GM04504 (cell line): ENCODE measurements around the gene UBE2V1.
"Not testable (repeated sequence)": the region's sequence is repeated elsewhere in the genome, so short reads cannot be mapped to it uniquely, and the experiment has no call there.

Experiments used
- DNase-seq: peaks from one replicate; pipeline ENCODE4 v3.0.0-alpha.2; 2012; ENCODE audit warnings: low read depth

The UBE2V1 gene

GRCh38 chr20:50137702-50138101, 24.8 kb upstream of the UBE2V1 start:
- DNase-seq: not testable (repeated sequence)

DNA sequence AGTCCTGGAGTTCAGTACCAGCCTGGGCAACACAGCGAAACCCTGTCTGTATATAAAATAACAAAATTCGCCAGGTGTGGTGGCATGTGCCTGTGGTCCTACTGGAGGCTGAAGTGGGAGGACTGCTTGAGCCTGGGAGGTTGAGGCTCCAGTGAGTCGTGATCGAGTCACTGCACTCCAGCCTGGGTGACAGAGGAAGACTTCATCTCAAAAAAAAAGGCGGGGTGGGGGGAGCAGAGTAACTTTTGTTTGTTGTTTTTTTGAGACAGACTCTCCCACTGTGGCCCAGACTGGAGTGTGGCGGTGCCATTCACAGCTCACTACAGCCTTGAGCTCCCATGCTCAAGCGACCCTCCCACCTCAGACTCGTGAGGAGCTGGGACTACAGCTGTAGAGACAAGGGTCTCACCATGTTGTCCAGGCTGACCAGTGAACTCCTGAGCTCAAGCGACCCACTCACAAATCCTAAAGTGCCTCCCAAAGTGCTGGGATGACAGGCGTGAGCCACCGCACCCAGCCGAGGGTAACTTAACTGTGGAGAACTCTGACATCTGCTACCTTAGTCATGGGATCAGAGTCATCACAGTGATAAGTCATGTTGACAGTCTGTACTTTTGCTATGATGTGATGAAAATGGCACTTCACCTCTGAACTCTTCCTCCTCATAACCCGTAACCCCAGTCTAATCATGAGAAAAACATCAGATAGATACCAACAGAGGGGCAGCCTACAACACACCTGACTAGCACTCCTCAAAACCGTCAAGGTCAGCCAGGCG, 24.1 kb upstream of the UBE2V1 start:
- no peak for DNase-seq

- DNase-seq: not testable (repeated sequence)
These were observed 22.2 kb upstream of the UBE2V1 start for GRCh38 chr20:50135157-50135556.

DNA sequence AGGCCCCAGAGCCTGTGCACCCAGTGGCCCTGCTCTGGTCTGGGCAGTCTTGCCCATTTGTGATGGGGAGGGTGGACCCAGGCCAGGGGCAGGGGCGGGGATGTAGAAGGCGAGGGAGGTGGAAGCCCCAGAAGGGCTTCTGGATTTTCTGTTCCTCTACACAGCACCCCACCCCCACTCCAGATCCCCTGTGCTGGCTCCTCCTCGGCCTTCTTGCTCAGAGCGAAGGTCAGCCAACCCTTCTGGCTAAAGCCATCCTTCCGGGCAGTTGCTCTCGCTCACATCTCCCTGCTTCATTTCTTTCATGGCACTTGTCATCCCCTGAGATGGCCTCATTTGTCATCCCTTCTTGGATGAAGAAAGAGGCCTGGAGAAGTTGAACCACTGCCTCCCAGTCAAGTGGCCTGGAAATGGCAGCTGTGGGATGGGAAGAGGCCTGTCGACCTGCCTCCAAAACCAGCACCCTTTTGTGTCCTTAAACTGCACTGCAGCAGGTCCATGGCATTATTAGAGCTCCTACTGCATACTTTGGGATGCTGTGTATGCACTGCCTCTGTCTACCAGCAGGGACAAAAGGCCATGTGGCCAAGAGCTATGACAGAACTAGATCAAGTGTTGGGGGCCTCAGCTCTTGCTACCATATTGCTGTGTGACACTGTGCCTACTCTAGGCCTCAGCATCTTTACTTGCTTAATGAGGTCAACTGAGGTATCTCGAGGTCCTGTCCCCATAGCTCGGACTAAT, 20.7 kb upstream of the UBE2V1 start:
- DNase-seq: no peak

- no peak for DNase-seq
These were observed 20.1 kb upstream of the UBE2V1 start for GRCh38 chr20:50133041-50133440.

GRCh38 chr20:50130995-50131394, 18.0 kb upstream of the UBE2V1 start:
- no peak for DNase-seq

DNA sequence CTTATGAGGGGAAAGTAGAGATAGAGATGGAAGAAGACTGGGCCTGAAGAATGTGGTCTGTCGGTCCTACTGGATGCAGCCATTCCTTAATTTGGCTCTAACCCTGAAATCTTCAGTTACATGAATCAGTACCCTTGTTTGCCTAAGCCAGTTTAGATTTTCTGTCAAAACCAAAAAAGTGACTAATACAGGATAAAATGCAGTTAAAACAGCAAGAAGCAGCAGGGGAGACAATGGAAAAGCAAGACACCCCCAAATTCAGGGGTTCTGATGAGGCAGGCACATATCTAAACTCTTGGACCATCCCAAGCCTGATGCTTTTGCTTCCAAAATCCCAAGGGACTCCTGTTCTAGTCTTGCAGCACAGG, 17.4 kb upstream of the UBE2V1 start:
- no peak for DNase-seq

DNA sequence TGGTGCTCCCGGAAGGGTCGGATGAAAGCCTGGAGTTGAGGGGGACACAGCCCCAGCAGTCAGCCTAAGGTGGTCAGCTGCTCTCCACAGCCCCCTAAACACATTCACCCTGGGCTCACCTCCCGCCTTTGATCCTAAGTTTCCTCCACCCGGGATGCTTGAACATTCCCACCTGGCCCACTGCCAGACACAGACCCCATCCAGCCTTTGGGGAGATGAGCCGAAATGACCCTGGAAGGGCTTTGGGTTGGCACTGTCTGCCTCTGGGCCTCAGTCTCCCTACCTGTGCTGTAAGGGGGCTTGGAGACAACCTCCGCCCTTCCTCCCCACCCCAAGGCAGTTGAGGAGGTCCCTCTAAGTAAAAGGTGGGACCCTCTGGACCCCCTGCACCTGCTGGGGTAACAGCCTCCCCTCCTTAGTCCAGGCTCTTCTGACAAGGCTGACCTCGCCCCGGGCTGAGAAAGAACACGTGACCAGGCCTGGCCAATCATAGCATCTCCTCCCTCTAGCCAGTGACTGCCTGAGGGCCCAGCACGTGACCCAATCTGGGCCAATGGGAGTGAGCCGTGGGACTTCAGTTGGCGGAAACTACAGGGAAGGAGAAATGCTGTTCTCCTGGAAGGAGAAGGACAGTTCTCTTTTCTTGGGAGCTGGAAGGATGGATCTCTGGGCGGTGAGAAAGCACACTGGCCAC, 16.9 kb upstream of the UBE2V1 start:
- no peak for DNase-seq

DNA sequence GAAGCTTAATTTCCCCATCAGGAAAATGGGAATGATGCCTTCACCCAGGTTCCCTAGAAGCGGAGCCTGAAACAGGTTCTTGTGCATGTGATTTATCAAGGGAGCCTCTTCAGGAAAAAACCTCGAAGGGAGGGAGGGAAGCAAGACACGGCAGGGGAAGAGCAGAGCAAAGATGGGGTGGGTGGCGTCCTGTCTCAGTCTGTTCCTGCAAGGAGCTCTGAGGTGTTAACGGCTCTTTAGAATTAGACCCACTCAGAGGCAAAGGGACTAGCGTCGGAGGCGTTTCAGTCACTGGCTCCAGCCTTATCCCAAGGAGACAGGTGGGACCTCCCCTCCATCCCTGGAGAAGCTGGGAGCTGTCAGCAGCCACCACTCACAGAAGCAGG, 15.6 kb upstream of the UBE2V1 start:
- no peak for DNase-seq

GRCh38 chr20:50127587-50128519, 14.9 kb upstream of the UBE2V1 start:
- DNase-seq: no peak

DNA sequence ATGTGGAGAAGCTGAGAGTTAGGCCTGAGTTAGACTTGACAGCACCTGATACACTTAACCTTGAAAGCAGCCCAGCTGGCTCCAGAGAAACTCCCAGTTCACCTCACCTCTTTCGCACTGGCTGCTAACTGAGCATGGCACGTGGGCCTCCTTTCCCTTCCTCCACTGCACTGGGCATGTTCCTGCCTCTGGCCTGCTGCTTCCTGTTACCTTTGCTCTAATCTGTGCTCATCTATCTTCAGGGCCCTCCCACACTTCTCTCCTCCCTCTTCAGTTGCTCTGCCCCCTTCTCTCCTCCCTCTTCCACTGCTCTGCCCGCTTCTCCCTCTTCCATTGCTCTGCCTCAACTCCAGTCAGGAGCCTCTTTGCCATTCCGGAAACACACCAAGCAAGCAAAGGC, 13.7 kb upstream of the UBE2V1 start:
- DNase-seq: no peak

DNA sequence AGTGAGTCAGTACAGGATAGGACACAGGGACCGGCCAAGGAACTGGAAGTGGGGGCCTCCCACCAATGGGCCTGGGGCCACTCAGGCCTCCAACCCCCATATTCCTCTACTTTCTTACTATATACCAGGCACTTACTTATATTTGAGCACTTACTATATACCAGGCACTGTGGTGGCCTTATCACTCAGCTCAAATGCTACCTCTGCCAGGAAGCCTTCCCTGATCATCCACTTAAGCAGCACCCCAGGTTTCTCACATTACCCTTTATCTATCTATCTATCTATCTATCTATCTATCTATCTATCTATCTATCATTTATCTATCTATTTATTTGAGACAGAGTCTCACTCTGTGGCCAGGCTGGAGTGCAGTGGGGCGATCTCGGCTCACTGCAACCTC, 12.3 kb upstream of the UBE2V1 start:
- DNase-seq: no peak

DNA sequence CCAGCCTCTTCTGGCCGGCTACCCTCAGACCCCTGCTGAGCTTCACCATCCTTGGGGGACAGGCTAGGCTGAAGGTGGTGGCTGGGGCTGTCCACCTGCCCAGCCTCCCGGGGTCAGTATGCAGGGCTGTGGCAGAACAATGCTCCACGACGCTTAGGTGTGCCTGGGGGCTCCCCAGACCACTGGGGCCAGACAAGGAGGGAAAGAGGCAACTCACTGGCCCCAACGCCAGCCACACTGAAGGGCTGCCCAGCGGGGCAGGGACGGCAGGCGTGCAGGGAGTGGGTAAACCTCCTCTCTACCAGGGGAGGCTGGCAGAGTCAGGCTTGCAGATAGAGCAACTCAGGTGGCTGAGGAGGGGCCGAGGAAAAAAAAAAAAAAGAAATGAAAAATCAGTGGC, 11.5 kb upstream of the UBE2V1 start:
- DNase-seq: no peak

DNA sequence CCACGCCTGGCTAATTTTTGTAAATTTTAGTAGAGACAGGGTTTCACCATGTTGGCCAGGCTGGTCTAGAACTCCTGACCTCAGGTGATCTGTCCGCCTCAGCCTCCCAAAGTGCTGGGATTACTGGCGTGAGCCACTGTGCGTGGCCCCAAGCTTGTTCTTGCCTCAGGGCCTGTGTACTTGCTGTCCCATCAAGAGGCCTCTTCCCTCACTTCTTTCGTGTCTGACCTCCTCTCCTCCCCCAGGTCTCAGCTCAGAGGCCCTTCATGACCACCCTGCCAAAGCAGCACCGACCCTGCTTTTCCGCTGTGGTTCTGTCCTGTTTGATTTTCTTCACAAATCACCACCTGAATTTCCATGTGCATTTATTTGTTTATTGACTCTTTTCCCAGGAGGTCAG, 10.5 kb upstream of the UBE2V1 start:
- no peak for DNase-seq

DNA sequence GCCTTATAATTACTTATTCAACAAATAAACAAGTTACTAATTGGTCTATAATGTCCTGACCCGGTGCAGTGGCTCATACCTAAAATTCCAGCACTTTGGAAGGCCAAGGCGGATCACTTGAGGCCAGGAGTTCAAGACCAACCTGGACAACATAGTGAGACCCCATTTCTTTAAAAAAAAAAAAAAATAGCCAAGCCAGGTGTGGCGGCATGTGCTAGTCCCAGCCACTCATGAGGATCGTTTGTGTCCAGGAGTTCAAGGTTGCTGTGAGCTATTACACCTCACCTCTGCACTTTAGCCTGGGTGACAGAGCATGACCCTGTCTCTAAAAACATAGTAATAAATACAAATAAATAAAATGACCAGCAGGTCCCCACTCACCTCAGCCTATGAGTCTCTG, 9.8 kb upstream of the UBE2V1 start:
- DNase-seq: no peak

DNA sequence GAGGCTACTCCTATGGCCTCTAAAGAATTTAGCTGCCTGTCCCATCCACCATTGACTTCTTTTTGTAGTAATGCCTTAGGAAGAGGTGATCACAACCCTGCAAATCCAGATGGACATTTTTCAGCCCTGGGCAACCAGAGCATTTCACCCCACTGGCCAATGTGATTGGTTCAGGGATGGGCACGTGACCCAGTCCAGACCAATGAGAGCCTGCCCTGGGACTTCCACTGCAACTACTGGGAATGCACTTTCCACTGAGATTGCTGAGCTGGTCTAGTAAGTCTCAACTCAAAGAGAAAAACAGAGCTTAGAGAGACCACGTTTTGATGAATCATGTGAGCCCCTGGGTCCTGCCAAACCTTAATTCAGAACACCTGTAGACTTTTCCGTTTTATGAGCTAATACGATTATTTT, 8.9 kb upstream of the UBE2V1 start:
- DNase-seq: peak; percentile 48

GRCh38 chr20:50120935-50121693, 8.2 kb upstream of the UBE2V1 start:
- DNase-seq: peak; percentile 26

GRCh38 chr20:50118203-50118602, 5.3 kb upstream of the UBE2V1 start:
- DNase-seq: no peak

- DNase-seq: no peak
These were observed 3.5 kb upstream of the UBE2V1 start for GRCh38 chr20:50116368-50116999.

GRCh38 chr20:50115591-50116367, 2.8 kb upstream of the UBE2V1 start:
- peak; percentile 92 for DNase-seq
